Loucy (cell line): ENCODE results near the gene PASK.
A peak's percentile ranks its signal among the peaks of the same experiment; 100 is the strongest.
"Not testable (repeated sequence)": the region's sequence is repeated elsewhere in the genome, so short reads cannot be mapped to it uniquely, and the experiment has no call there.

Source experiments
- H2AFZ ChIP-seq: fragments of 200-600 bp; sonication (generic); 2 replicates; pipeline ENCODE4 v1.6.0; 2016; ENCODE audit warnings: antibody characterized with exemption, mild to moderate bottlenecking, low read length, moderate library complexity
- H3F3A ChIP-seq: fragments of 200-600 bp; 2 replicates; pipeline ENCODE4 v1.6.0; 2016; ENCODE audit warnings: antibody characterized with exemption, low read depth, mild to moderate bottlenecking
- H3K27me3 ChIP-seq: fragments of 200-600 bp; sonication (generic); 2 replicates; pipeline ENCODE4 v1.6.1; 2014; ENCODE audit warnings: low read length, mild to moderate bottlenecking; ENCODE audit not compliant: insufficient read depth, poor library complexity, severe bottlenecking
- H3K36me3 ChIP-seq: fragments of 200-600 bp; sonication (generic); 2 replicates; pipeline ENCODE4 v1.6.1; 2016; ENCODE audit warnings: low read length; ENCODE audit not compliant: insufficient read depth
- H3K4me1 ChIP-seq: fragments of 200-600 bp; sonication (generic); 2 replicates; pipeline ENCODE4 v1.5.1; 2014; ENCODE audit warnings: low read length, mild to moderate bottlenecking; ENCODE audit not compliant: insufficient read depth, poor library complexity, severe bottlenecking
- H3K4me2 ChIP-seq: fragments of 200-600 bp; sonication (generic); 2 replicates; pipeline ENCODE4 v1.6.0; 2014; ENCODE audit warnings: antibody characterized with exemption, low read length, low read depth, mild to moderate bottlenecking; ENCODE audit not compliant: poor library complexity, severe bottlenecking
- H3K4me3 ChIP-seq: fragments of 200-600 bp; sonication (generic); 2 replicates; pipeline ENCODE4 v1.5.1; 2014; ENCODE audit warnings: low read length, mild to moderate bottlenecking, mixed read lengths; ENCODE audit not compliant: poor library complexity, severe bottlenecking
- H3K79me2 ChIP-seq: fragments of 200-600 bp; sonication (generic); 2 replicates; pipeline ENCODE4 v1.6.1; 2014; ENCODE audit warnings: low read length; ENCODE audit not compliant: insufficient read depth
- H3K9ac ChIP-seq: fragments of 200-600 bp; sonication (generic); 2 replicates; pipeline ENCODE4 v1.6.0; 2014; ENCODE audit warnings: mild to moderate bottlenecking, low read depth, low read length, moderate library complexity; ENCODE audit not compliant: poor library complexity, severe bottlenecking
- H3K9me2 ChIP-seq: fragments of 200-600 bp; sonication (generic); replicated peaks from 2 replicates; pipeline ENCODE4 v1.6.1; 2016; ENCODE audit warnings: low read depth, low read length, mixed read lengths
- H3K9me3 ChIP-seq: fragments of 200-600 bp; sonication (generic); 2 replicates; pipeline ENCODE4 v1.6.1; 2014; ENCODE audit warnings: mild to moderate bottlenecking, antibody characterized with exemption, low read length, low read depth; ENCODE audit not compliant: insufficient read depth
- H4K20me1 ChIP-seq: fragments of 200-600 bp; sonication (generic); 2 replicates; pipeline ENCODE4 v1.6.0; 2014; ENCODE audit warnings: antibody characterized with exemption, low read length, mild to moderate bottlenecking; ENCODE audit not compliant: insufficient read depth, poor library complexity, severe bottlenecking
- EZH2phosphoT487 ChIP-seq: fragments of 200-600 bp; IDR thresholded peaks from 2 replicates; pipeline ENCODE4 v1.6.1; 2018; ENCODE audit warnings: antibody characterized with exemption, mild to moderate bottlenecking, moderate library complexity, borderline replicate concordance
- TF ChIP-seq, protein P1 (sequence below): fragments of 200-600 bp; sonication (generic); conservative IDR thresholded peaks from 2 replicates; pipeline ENCODE4 v1.5.1; 2014; ENCODE audit warnings: mild to moderate bottlenecking, antibody characterized with exemption, low read length

Gene PASK

DNA sequence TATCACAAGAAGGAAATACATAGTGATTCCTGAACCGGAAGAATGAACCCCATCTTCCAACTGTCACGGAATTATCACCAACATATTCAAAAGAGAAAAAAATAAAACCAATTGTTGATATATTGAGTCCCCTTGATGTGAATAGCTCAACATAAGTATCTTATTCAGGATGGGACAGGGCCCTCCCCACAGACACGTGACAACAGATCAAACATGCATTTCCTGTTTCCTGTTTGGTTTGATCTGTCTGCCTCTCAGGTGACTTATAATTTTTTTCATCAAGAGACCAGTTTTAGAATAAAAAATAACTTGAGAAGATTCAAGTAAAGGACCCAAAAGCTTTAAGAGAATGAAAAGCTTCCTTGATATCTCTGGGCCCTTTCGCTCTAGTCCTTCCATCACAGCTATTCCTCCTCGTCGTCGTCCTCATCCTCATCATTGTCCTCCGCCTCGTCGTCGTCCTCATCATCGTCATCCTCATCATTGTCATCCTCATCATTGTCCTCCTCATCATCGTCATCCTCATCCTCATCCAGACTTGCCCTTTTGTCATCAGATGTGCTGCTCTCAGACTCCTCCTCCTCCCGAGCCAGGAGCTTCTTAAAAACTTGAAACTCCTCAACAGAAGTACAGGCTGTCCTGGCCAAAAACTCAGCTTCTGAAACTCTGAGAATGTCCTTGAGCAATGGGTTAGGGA lies 53.5 kb downstream of the PASK start:
- Histone ChIP-seq H3K9me3 (no peaks in the 10 kb centered on the region), H3K4me3 (peak overlapping the region; percentile 16), H3K79me2 (peaks cover 26% of the 10 kb centered on the region), H3K9ac (no peak overlapping the region), H3K36me3 (peaks cover 20% of the 10 kb centered on the region; the same call in 1 of the 2 replicates), H3F3A (no peaks in the 10 kb centered on the region), H3K9me2 (no peaks in the 10 kb centered on the region), H3K4me1 (peaks cover 10% of the 10 kb centered on the region), H3K27me3 (no peaks in the 10 kb centered on the region), H3K4me2 (peak overlapping the region; percentile 62), H2AFZ (no peak overlapping the region), H4K20me1 (peaks cover 8% of the 10 kb centered on the region)
- TF ChIP-seq EZH2phosphoT487 = no peak
- TF ChIP-seq, protein P1, sequence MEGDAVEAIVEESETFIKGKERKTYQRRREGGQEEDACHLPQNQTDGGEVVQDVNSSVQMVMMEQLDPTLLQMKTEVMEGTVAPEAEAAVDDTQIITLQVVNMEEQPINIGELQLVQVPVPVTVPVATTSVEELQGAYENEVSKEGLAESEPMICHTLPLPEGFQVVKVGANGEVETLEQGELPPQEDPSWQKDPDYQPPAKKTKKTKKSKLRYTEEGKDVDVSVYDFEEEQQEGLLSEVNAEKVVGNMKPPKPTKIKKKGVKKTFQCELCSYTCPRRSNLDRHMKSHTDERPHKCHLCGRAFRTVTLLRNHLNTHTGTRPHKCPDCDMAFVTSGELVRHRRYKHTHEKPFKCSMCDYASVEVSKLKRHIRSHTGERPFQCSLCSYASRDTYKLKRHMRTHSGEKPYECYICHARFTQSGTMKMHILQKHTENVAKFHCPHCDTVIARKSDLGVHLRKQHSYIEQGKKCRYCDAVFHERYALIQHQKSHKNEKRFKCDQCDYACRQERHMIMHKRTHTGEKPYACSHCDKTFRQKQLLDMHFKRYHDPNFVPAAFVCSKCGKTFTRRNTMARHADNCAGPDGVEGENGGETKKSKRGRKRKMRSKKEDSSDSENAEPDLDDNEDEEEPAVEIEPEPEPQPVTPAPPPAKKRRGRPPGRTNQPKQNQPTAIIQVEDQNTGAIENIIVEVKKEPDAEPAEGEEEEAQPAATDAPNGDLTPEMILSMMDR = no peak

DNA sequence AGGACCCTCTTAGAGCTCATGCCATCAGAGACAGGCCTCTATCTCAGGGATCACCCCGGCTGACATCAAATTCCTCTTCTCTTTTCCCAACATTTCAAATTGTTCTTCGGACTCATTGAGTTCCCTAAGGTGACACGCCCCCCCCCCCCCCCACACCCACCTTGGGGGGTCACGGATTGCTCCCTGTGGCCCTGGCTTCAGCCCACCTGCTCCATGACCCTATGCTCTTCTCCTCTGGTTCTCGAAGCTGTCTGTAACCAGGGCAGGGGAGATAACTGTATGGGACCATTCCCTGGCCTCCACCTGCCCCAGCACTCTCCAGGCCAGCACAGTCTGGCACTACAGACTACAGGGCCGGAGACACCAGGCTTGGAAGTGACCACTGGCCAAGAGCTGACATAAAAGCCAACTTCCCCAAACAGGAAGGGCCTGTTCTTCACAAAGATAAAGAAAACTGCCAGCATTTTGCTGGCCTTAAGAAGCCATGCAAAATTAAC lies 54.3 kb downstream of the PASK start:
- Histone ChIP-seq H3K4me3 (no peak overlapping the region), H3K27me3 (no peaks in the 10 kb centered on the region), H2AFZ (no peak overlapping the region), H3K79me2 (peaks cover 18% of the 10 kb centered on the region), H3K9me2 (no peaks in the 10 kb centered on the region), H3K9me3 (no peaks in the 10 kb centered on the region), H3K4me1 (peaks cover 9% of the 10 kb centered on the region), H3F3A (no peaks in the 10 kb centered on the region), H3K4me2 (peak overlapping the region; percentile 62), H3K9ac (no peak overlapping the region), H4K20me1 (peaks cover 8% of the 10 kb centered on the region), H3K36me3 (peaks cover 20% of the 10 kb centered on the region; the same call in 1 of the 2 replicates)
- TF ChIP-seq, protein P1 = no peak
- no peak for TF ChIP-seq EZH2phosphoT487

DNA sequence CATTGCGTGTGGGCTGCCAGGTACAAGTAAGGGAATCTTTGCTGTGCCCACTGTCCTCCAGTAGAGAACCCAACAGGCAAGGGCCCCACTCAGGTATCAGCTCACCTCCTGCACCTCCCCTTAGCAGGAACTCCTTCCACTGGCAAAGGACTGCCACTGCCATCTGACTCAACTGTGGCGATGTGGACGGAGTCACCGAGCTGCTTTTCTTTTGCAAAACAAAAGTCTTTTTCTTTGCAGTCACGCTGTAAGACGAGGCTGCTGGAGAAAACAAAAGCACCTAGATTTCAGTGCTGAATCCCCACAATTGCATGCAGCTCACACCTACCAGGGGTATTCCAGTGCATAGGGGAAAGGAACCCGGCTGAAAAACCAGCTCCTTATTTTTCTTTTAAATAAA lies 55.1 kb downstream of the PASK start:
- Histone ChIP-seq H4K20me1 (peaks cover 8% of the 10 kb centered on the region), H3K9me2 (no peaks in the 10 kb centered on the region), H3K9me3 (no peaks in the 10 kb centered on the region), H3K36me3 (peaks cover 25% of the 10 kb centered on the region; the same call in 1 of the 2 replicates), H2AFZ (no peak overlapping the region), H3K4me1 (peaks cover 9% of the 10 kb centered on the region), H3F3A (no peaks in the 10 kb centered on the region), H3K9ac (no peak overlapping the region), H3K79me2 (peaks cover 14% of the 10 kb centered on the region; the same call in 1 of the 2 replicates), H3K4me2 (no peak overlapping the region), H3K27me3 (no peaks in the 10 kb centered on the region), H3K4me3 (no peak overlapping the region)
- no peak for TF ChIP-seq EZH2phosphoT487
- TF ChIP-seq, protein P1 = no peak

DNA sequence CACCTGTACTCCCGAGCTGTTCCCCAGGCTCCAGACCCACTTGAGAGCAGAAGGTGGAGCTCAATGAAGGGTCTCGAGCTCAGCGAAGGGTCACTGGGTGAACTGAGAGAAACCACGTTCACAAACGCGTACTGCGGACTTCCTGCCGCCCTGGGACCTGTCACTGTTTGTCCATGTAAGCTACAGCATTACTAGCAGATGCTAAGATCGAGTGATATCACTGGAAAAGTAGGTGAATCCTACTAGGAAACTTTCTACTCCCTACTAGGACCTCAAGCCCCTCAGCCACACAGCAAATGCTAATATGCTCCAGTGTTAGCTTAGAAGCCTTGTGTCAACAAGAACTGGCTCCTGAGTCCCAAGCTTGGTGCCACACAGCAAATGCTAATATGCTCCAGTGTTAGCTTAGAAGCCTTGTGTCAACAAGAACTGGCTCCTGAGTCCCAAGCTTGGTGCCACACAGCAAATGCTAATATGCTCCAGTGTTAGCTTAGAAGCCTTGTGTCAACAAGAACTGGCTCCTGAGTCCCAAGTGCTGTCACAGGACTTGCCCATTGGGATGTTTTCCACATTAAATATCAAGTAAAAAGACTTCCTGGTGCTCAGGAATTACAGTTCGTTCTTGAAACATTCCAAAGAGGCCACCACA lies 56.0 kb downstream of the PASK start:
- H3K36me3 ChIP-seq = peaks cover 34% of the 10 kb centered on the region; the same call in 1 of the 2 replicates
- not testable (repeated sequence) for H3F3A ChIP-seq, H3K27me3 ChIP-seq, H3K9me3 ChIP-seq, H4K20me1 ChIP-seq, H3K9me2 ChIP-seq, H2AFZ ChIP-seq, H3K4me1 ChIP-seq, H3K79me2 ChIP-seq, H3K4me2 ChIP-seq, H3K4me3 ChIP-seq, H3K9ac ChIP-seq
